ENCODE results near the gene LRRC15. TPM values are rescaled to one million over a fixed set of nuclear protein-coding genes. Genes with fewer than 3 reads are reported as not detected.

LRRC15 gene
- polyA plus RNA-seq, 4 donors, result 0.06 to 0.10 TPM; not detected in 2

GRCh38 chr3:194306109-194306686 lies 63.3 kb downstream of the LRRC15 start:
- DNase-seq (ENCODE audit: low read depth in 4 of 4, low spot score in 3 of 4), result no peak

DNA sequence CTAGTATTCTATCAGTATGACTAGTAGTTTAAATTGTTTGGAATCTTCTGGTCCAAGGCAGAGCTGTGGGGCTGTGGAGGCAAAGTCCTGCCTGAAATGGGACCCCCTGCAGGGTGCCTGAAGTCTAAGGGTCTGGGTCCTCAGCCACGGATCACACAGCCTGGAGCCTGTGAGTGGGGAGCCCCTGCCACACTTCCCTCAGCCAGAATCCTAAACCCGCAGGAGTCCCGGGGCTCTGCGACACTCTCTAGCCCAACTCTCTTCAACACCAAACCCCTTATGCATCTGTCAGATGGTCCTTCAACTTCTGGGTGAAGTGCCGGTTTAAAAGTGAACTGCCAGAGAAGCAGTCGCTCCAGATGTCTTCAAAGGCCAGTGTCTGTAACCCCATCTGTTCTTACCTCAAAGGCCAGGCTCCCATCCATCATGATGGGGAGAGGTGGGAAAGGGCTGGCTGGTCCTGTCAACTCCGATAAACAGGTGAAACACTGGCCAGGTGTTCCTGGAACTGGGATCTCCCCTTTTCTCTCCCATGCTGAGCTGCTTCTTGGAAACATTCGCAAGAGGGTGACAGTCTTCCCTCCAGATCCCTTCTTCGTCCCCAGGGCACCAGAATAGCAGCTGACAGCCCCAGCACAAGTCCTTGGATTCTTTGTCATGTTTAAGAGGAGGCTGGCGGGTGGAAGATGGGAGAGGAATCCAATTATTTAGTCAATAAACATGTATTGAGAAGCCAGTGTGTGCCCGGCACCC lies 64.0 kb downstream of the LRRC15 start:
- no peak for DNase-seq (ENCODE audit: low read depth in 4 of 4, low spot score in 3 of 4)

Other genes starting within 250 kb of the LRRC15 start
- 10 to 100 TPM; 84.1 to 98.7 (median 96.0) TPM for gene HES1, start 233.6 kb downstream of the LRRC15 start, polyA plus RNA-seq (ENCODE audit: insufficient read length in 4 of 4)
- under 1 TPM; 0.18 to 1.00 (median 0.72) TPM for gene CPN2, start 18.4 kb downstream of the LRRC15 start, polyA plus RNA-seq (ENCODE audit: insufficient read length in 4 of 4)
- under 1 TPM; 0.40 to 0.91 (median 0.73) TPM for gene GP5, start 29.5 kb upstream of the LRRC15 start, polyA plus RNA-seq (ENCODE audit: insufficient read length in 4 of 4)
- 100 to 1,000 TPM in 3 of 4 donors, 10 to 100 TPM in 1; 97.7 to 120 (median 117) TPM for gene ATP13A3, start 117.3 kb upstream of the LRRC15 start, polyA plus RNA-seq (ENCODE audit: insufficient read length in 4 of 4)